GM19438 (cell line): ENCODE results near the gene DHX32.
"Not testable (repeated sequence)": the region's sequence is repeated elsewhere in the genome, so short reads cannot be mapped to it uniquely, and the experiment has no call there.

Source experiments
- ATAC-seq: cut with Tn5 transposase; IDR thresholded peaks from one replicate; pipeline ENCODE4 v1.9.1; 2021; ENCODE audit warnings: low read depth; ENCODE audit not compliant: unreplicated experiment

The DHX32 gene, protein sequence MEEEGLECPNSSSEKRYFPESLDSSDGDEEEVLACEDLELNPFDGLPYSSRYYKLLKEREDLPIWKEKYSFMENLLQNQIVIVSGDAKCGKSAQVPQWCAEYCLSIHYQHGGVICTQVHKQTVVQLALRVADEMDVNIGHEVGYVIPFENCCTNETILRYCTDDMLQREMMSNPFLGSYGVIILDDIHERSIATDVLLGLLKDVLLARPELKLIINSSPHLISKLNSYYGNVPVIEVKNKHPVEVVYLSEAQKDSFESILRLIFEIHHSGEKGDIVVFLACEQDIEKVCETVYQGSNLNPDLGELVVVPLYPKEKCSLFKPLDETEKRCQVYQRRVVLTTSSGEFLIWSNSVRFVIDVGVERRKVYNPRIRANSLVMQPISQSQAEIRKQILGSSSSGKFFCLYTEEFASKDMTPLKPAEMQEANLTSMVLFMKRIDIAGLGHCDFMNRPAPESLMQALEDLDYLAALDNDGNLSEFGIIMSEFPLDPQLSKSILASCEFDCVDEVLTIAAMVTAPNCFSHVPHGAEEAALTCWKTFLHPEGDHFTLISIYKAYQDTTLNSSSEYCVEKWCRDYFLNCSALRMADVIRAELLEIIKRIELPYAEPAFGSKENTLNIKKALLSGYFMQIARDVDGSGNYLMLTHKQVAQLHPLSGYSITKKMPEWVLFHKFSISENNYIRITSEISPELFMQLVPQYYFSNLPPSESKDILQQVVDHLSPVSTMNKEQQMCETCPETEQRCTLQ

DNA sequence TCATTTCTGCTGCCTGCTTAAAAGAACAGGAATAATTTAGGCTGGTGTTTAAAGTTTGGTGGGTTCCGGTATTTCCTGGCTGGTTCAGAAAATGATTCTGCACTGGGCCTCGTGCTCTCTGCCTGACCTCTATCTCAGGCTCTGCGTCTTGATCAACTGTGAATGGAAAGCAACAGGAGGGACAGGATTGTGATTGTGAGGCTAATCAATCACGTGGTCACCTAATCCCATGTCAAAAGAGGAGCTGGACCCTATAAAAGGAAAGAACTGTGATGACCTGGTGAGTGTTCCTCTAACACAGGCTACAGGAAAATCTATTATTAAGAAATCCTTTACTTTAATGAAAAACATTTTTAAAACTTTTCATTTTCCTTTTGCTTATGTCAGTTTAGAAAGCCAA, at the start of gene DHX32:
Gene DHX32 (minus strand): TSS at position 101 of the 400 bp plus-strand sequence. CDS start 468 bp downstream, outside the sequence.
- no peak for ATAC-seq

DNA sequence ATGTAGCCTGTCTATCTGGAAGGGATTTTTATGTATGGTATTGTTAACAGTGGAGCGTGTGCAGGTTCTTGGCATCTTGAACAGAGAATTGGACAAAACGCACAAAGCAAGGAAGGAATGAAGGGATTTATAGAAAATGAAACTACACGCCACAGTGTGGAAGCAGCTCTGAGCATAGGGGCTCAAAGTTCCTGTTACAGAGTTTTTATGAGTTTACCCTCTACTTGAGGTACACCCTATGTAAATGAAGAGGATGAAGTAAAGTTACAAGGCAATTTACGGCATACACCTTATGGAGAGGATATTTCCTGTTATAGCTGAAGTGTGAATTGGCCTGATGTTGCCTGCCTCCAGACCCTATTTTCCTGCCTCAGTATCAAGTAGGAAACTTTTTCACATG, 48.5 kb upstream of the DHX32 start:
- ATAC-seq: no peak

DNA sequence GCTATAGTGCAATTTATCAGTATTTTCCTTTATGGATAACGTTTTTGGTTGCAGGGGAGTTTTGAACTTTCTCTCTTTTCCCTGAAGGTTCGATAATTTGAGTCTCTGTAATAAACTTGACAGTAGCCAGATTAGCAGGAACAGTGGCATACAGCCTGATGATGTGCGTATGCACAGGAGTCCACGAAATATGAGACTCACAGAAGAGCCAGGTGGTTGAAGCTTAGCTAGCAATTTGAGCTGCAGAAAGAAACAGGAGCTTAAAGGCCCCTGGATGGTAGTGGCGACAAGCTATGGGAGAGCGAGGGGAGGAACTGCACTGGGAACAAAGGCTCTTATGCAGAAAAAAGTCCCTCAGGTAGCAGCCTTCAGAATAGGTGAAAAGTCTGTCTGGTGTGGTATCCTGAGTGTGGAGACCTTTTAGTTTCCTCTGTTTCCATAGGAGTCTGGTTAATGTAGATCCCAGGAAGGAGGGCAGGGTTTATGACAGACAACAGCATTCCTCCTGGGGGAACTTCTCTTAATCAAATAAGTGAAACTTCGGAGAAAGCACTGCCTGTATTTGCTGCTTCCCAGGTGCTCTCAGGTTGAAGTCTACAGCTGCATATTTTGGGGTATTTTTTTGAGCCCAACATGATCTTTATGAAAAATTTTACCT, 48.0 kb upstream of the DHX32 start:
- no peak for ATAC-seq

DNA sequence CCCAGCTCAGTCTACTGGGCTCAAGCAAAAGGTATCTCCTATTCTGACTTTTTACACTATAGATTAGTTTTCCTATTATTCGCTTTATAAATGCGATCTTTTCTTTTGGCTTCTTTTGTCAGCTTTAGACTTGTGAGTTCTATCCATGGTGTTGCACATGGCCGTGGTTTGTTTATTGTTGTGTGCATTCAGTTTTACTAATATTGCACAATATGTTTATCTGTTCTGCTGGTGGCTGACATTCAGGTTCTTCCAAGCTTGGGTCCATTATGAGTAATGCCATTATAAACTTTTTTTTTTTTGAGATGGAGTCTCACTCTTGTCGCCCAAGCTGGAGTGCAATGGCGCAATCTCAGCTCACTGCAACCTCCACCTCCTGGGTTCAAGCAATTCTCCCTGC, 46.2 kb upstream of the DHX32 start:
- not testable (repeated sequence) for ATAC-seq

DNA sequence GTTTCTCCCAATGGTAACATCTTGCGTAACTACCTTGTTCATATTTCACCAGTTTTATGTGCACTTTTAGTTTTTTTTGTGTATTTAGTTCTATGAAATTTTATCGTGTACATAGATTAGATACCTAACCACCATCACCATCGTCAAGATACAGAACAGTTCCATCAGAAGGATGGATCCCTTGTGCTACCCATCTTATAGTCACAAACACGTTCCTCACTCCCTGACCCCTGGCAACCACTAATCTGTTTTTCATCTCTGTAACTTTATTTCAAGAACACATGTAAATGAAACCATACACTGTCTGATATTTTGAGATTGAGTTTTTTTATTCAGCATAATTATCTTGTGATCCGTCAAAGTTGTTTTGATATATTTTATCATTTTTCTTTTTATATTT, 45.2 kb upstream of the DHX32 start:
- no peak for ATAC-seq

DNA sequence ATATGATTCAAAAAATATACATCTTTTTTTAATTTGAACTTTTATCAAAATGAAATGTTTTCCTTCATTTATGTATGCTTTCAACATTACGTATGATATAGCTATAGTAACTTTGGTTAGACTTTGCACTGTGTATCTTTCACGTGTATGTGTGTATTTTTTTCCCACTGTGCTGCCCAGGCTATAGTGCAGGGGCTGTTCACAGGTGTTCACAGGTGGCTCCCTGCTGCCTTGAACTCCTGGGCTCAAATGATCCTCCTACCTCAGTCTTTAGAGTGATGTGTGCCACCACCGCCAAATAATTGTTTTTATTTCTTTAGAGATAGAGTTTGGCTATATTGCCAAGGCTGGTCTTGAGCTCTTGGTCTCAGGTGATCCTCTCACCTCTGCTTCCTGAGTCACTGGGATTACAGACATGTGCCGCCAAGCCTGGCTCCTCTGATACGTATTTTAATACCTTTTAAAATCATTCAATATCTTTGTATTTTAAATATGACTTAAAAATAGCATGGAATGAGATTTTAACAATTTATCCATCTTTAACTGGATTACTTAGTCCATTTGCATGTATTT, 44.3 kb upstream of the DHX32 start:
- no peak for ATAC-seq

DNA sequence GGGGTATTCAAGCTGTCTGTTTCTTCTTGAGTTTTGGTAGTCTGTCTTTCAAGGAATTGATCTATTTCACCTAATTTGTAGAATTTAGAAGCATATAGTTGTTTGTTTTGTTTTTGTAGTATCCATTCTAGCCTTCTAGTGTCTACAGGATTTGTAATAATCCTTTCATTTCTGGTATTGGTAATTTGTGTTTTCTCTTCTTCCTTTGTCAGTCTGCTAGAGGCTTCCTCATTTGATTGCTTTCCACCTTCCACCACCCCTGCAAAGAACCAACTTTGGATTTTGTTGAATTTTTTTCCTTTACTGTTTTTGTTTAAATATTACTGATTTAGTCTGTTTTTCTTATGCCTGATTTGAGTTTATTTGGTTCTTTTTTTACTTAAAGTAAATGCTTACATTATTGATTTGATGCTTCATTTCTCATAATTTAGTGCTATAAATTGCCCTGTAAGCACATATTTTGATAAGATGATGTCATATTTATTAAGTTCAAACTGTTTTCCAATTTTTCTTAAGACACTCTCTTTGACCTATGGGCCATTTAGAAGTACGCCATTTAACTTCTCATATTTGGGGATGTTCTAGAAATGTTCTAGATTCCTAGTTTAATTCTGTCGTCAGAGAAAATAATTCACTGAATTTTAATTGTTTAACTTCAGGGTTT, 40.7 kb upstream of the DHX32 start:
- ATAC-seq: not testable (repeated sequence)

DNA sequence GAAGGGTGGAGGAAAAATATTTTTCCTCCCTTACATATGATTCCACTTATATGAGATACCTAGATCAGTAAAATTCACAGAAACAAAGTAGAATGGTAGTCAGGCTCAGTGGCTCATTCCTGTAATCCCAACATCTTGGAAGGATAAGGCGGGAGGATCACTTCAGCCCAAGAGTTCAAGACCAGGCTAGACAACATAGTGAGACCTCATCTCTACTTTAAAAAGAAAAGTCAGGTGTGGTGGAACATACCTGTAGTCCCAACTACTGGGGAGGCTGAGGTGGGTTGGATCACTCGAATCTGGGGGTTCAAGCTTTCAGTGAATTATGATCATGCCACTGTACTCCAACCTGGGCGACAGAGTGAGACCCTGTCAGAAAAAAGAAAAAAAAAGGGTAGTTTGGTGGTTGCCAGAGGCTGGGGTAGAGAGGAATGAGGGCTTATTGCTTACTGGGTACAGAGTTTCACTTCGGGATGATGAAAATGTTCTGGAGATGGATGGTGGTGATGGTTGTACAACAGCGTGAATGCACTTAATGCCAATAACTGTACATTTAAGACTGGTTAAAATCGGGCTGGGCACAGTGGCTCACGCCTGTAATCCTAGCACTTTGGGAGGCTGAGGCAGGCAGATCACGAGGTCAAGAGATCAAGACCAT, 36.7 kb upstream of the DHX32 start:
- ATAC-seq: not testable (repeated sequence)

DNA sequence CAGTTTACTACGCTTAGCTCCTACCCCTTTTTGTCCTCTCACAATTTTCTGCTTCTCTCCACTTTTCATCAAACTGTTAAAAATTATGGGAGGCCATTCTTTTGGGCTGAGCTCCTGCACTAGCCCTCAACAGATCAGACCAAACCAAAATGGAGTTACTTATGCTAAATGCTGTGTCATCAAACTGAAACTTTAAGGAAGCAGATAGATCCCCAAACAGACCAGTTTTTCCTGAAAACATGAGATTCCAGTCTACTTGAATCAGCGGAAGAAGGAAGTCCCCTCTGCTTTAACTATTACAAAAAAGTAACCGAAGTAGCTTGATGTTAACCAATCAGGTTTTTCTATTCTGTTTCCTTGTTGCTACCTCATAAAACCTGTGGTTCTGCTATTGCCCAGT, 35.9 kb upstream of the DHX32 start:
- ATAC-seq: no peak

DNA sequence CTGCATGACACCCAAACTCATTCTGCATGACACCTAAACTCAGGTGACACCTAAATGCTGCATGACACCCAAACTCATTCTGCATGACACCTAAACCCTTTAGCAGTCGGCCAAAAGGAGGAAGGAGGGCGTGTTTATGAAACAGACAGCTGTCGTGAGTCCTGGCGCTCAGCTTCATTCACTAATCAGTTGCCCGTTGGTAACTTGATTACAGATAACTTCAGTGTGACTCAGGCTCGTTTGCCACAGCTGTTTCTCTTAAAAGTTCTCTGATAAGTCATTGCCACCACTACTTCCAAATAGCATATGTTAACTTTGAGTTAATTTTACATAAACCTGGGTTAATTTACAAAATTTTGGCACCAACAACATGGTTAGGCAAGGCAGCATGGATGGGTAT, 32.2 kb upstream of the DHX32 start:
- ATAC-seq: not testable (repeated sequence)

DNA sequence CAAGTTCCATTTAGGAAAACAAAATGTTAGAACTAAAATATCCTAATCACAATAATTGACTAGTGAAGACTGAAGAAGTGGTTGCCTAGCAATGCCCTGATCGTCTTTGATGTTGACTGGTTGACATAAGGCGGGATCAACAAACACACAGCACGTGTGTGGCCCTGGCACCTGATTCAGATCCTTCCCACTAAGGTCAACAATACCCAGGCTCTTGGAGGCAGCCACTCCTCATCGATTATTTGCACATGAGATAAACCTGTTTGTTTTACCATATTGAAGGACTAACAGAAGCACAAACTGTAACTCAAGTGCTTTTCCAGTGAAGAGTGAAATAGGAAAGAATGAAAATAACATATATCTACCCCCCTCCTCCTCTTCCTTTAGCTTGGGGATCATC, 30.9 kb upstream of the DHX32 start:
- no peak for ATAC-seq

DNA sequence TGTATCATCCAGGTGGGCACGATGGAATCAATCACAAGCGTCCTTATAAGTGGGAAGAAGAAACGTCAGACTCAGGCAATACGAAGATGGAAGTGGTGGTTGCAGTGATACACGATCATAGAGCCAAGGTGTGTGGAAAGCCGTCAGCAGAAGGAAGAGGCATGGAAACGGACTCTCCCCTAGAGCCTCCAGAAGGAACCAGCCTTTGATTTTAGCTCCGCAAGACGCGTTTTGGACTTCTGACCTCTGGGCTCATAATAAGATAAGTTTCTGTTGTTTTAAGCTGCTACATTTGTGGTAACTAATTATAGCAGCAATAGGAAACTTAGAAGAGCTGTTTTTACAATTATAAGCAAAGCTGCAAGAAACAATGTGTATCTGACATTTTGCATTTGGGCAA, 30.1 kb upstream of the DHX32 start:
- ATAC-seq: no peak

DNA sequence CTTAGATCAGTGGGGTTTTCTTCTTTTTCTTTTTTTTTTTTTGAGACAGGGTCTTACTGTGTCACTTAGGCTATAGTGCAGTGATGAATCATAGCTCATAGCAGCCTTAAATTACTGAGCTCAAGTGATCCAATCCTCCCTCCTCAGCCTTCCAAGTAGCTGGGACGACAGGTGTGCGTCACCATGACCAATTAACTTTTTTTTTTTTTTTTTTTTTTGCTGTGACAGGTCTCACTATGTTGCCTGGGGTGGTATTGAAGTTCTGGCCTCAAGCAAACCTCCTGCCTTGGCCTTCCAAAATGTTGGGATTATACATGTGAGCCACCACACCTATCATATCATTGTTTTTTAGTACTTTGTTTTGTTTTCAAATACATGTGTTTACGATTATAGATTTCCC, 28.4 kb upstream of the DHX32 start:
- not testable (repeated sequence) for ATAC-seq

DNA sequence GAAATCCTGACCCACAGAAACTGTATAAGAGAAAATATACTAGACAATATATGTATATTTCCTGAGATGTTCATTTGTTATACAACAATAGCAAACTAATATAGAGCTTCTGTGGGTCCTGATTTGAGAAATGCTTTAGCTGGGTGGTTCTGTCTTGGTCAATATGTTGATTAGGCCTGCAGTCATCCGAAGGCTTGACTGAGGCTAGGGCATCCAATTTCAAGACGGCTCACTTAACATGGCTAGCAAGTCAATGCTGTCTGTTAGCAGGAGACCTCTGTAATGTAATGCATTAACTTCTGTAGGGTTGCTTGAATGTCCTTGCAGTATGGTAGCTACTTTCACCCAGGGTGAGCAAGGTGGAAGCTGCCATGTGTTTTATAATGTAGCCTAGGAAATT, 27.7 kb upstream of the DHX32 start:
- not testable (repeated sequence) for ATAC-seq

DNA sequence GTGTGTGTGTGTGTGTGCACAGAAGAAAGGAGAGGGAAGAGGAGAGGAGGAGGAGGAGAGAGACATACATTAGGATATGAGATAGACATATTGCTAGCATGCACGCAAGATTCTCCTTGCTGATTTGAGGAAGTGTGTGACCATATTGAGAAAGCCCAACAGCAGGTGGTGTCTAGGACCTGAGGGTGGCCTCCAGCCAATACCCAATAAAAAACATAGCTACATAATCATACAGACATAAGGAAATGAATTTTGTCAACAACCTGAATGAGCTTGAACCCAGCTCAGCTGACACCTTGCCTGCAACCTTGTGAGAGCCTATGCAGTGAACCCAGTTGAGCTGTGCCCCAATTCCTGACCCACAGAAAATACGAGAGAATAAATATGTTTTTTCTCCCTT, 26.5 kb upstream of the DHX32 start:
- not testable (repeated sequence) for ATAC-seq

DNA sequence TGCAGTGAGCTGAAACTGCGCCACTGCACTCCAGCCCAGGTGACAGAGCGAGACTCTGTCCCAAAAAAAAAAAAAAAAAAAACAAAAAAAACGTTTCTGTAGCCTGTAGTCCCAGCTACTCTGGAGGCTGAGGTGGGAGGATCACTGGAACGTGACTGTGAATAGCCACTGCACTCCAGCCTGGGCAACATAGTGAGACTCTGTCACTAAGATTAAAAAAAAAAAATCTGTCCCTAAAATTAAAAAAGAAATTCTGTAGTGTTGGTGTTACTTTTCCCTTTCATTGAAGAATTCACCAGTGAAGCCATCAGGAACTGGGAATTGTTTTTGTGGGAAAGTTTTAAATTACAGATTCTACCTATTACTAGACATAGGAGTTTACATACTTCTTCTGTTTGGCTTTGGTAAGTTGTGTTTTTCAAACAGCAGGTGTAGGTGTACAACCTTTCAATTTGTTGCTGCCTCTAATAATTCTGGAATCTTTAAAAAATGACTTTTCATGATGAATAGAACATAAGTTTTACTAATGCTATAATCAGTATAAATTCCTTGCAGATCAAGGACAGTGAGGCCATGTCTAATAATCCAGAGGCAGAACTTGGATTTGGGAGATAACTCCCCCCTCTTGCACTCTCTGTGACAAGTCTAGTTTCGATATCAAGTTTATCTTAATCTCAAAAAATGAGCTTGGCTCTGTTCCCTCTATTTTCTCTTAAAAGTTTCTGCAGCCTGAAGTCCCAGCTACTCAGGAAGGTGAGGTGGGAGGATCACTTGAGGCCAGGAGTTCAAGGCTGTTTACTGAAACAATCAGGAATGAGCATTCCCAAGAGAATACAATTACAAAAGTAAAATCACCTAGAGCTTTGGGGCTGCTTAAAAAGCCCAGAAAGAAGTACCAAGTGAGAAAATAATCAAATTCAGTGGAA, 24.2 kb upstream of the DHX32 start:
- not testable (repeated sequence) for ATAC-seq

DNA sequence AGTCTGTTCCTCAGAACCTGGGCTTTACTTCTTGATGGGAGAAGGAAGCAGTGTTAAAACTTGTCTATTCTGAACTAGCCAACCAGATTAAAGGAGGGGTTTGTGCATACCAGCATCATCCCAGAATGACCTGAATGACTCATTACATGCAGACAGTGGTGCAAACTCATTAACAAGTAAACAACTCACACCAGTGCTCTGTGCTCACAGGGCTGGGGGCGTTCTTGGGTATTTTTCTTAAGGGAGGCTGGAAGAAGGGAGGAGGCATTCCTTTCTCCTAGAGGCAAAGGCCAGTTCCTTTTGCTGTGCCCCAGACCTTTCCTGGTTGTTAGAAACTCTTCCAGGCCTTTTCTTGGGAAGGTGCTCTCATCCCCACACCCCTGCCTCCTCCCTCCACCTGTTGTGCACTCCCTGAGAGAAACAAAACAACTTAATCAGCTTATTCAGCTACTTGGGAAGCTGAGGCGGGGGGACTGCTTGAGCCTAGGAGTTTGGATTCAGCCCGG, 22.1 kb upstream of the DHX32 start:
- not testable (repeated sequence) for ATAC-seq

DNA sequence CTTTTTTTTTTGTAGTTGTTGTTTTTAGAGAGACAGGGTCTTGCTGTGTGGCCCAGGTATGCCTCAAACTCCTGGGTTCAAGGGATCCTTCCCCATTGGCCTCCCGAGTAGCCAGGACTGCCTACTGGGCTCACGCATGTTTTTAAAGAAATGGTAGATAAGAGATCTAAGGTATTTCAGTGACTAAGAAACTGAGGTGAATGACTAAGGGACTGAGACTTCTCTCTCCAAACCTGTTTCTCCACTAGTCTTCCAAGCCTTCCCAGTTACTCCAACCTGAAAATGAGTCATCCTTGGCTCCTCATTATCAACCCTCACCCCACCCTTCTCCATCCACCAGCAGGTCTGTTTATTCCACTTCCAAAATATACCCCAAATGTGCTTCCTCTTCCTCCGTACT, 19.9 kb upstream of the DHX32 start:
- not testable (repeated sequence) for ATAC-seq

DNA sequence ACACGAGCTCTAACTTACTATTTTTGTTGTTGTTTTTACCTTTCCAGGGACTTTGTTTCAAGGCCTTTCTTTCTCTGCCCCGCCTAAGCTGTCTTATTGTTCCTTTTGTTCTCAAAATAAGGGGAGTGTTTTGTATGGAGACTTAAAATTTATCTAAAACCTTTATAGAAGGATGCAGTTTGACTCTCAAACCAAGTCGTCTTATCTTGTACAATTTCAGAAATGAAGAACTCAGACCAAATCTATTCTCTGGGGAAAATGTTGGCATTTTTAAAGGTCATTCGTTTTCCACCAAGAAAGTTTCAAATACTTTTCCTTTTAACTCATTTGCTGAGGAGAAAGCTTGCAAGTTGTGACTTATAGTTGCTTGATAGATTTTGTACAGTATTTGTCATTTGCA, 16.2 kb upstream of the DHX32 start:
- ATAC-seq: not testable (repeated sequence)
